GM19395 (cell line): ENCODE data around the gene LYAR.

Source experiments
- ATAC-seq: cut with Tn5 transposase; IDR thresholded peaks from one replicate; pipeline ENCODE4 v1.9.1; 2021; ENCODE audit warnings: mild to moderate bottlenecking, moderate library complexity; ENCODE audit not compliant: unreplicated experiment

The LYAR gene

GRCh38 chr4:4289941-4290850 lies at the start of gene LYAR, which contains the start of gene ZBTB49:
Gene LYAR (minus strand): TSS chr4:4290154. CDS start chr4:4283742, 6,412 bp downstream.
Gene ZBTB49 (plus strand): TSS chr4:4290251. CDS start chr4:4299946, 9,695 bp downstream.
- ATAC-seq = peak; percentile 93

GRCh38 chr4:4339504-4340085 lies 49.6 kb upstream of the LYAR start:
- no peak for ATAC-seq

- ATAC-seq = no peak
Measured at GRCh38 chr4:4338210-4339001, 48.5 kb upstream of the LYAR start.

- ATAC-seq = no peak
Measured at GRCh38 chr4:4334798-4335520, 45.0 kb upstream of the LYAR start.

GRCh38 chr4:4333265-4333706 lies 43.3 kb upstream of the LYAR start:
- ATAC-seq = no peak

GRCh38 chr4:4332529-4332928 lies 42.6 kb upstream of the LYAR start:
- no peak for ATAC-seq

GRCh38 chr4:4330794-4331193 lies 40.8 kb upstream of the LYAR start:
- ATAC-seq = no peak

GRCh38 chr4:4329496-4329895 lies 39.5 kb upstream of the LYAR start:
- ATAC-seq = no peak

- ATAC-seq = no peak
Measured at GRCh38 chr4:4328840-4329239, 38.9 kb upstream of the LYAR start.

GRCh38 chr4:4328206-4328605 lies 38.3 kb upstream of the LYAR start:
- ATAC-seq = no peak

- ATAC-seq = no peak
Measured at GRCh38 chr4:4327652-4328121, 37.7 kb upstream of the LYAR start.

GRCh38 chr4:4326166-4326565 lies 36.2 kb upstream of the LYAR start:
- ATAC-seq = no peak

- no peak for ATAC-seq
Measured at GRCh38 chr4:4325321-4325720, 35.4 kb upstream of the LYAR start.

- ATAC-seq = no peak
Measured at GRCh38 chr4:4323705-4324534, 34.0 kb upstream of the LYAR start.

- ATAC-seq = no peak
Measured at GRCh38 chr4:4321951-4322688, 32.2 kb upstream of the LYAR start.

- ATAC-seq = no peak
Measured at GRCh38 chr4:4320951-4321714, 31.2 kb upstream of the LYAR start.

- ATAC-seq = no peak
Measured at GRCh38 chr4:4320528-4320927, 30.6 kb upstream of the LYAR start.

- ATAC-seq = no peak
Measured at GRCh38 chr4:4317496-4318232, 27.7 kb upstream of the LYAR start.
